ENCODE data around the gene IL13. TPM values are rescaled to one million over a fixed set of nuclear protein-coding genes. Genes with fewer than 3 reads are reported as not detected.
A peak's percentile ranks its signal among the peaks of the same experiment; 100 is the strongest.

The IL13 gene
- total RNA-seq, 1 experiment from 2014 or later = not detected

DNA sequence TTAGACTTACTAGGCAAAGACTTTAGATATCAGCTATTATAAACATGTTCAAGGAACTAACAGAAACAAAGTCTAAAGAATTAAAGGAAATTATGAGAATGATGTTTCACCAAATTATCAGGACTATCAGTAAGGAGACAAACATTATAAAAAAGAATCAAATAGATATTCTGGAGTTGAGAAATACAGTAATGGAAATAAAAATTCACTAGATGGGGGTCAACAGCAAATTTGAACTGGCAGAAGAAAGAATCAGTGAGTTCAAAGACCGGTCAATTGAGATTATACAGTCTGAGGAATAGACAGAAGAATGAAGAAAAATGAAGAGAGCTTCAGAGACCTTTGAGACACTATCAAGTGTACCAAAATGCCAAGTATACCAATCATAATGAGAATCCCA is 9.6 kb upstream of the IL13 start:
- Histone ChIP-seq H3K4me1 (peaks cover 17% of the 10 kb centered on the region), H3K4me3 (ENCODE audit: low read depth, low read length) (no peak overlapping the region), H3K36me3 (ENCODE audit: control insufficient read depth, insufficient read depth, low read length) (no peaks in the 10 kb centered on the region), H3K9me3 (peaks cover 7% of the 10 kb centered on the region), H3K27me3 (replicated peaks; ENCODE audit: control insufficient read depth, insufficient read depth, low read length) (no peaks in the 10 kb centered on the region)
- DNase-seq = no peak
- intact Hi-C loops (cut with micrococcal nuclease; ENCODE audit: unreplicated experiment) = no loop called here
- no peaks in the 10 kb centered on the region for H3K27me3 Mint-ChIP-seq (ENCODE audit: insufficient read depth, unreplicated experiment)
- no peak overlapping the region for H3K4me3 Mint-ChIP-seq (ENCODE audit: unreplicated experiment)
- ChIA-PET POLR2A (no interaction called here), CTCF (no interaction called here)
- H3K4me1 Mint-ChIP-seq (ENCODE audit: low read depth, unreplicated experiment) = peaks cover 12% of the 10 kb centered on the region
- H3K9me3 Mint-ChIP-seq (ENCODE audit: unreplicated experiment) = peaks cover 12% of the 10 kb centered on the region
- no TSS peak for BruUV-seq (replicated peaks)
- no peak overlapping the region for H3K27ac Mint-ChIP-seq (ENCODE audit: unreplicated experiment)
- TF ChIP-seq, protein P1, sequence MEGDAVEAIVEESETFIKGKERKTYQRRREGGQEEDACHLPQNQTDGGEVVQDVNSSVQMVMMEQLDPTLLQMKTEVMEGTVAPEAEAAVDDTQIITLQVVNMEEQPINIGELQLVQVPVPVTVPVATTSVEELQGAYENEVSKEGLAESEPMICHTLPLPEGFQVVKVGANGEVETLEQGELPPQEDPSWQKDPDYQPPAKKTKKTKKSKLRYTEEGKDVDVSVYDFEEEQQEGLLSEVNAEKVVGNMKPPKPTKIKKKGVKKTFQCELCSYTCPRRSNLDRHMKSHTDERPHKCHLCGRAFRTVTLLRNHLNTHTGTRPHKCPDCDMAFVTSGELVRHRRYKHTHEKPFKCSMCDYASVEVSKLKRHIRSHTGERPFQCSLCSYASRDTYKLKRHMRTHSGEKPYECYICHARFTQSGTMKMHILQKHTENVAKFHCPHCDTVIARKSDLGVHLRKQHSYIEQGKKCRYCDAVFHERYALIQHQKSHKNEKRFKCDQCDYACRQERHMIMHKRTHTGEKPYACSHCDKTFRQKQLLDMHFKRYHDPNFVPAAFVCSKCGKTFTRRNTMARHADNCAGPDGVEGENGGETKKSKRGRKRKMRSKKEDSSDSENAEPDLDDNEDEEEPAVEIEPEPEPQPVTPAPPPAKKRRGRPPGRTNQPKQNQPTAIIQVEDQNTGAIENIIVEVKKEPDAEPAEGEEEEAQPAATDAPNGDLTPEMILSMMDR (IDR thresholded peaks at IDR 0.05; ENCODE audit: insufficient read depth in 1 of 2, low read depth in 1 of 2, low read length in 1 of 2, severe bottlenecking in 1 of 2, unreplicated experiment in 1 of 2) = no peak
- H3K36me3 Mint-ChIP-seq (ENCODE audit: insufficient read depth, unreplicated experiment) = peaks cover 12% of the 10 kb centered on the region

DNA sequence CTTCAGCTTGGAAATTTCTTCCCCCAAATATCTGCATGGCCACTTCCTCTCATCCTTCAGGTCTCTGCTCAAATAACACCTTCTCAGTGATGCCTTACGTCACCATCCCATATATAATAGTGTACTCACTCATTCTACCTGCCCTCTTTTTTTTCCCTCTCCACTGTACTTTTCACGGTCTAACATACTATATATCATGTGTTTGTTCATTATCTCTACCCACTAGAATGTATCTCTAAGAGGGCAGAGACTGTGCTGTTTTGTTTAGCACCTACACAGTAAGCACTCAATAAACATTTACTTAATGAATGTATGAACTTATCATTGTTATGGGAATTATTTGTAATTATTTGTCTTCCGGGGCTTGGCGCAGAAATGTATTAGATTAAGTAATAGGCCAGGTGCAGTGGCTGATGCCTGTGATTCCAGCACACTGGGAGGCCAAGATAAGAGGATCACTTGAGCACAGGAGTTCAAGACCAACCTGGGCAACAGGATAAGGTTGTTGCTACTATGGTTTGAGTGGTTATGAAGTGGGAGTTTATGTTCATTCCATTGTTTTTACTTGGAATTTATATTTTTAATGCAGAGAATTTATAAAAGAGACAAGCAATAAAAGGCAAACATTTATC is 6.0 kb upstream of the IL13 start:
- Mint-ChIP-seq H3K36me3 (ENCODE audit: insufficient read depth, unreplicated experiment) (peaks cover 12% of the 10 kb centered on the region), H3K4me3 (ENCODE audit: unreplicated experiment) (no peak overlapping the region), H3K27ac (ENCODE audit: unreplicated experiment) (no peak overlapping the region), H3K4me1 (ENCODE audit: low read depth, unreplicated experiment) (peaks cover 1% of the 10 kb centered on the region), H3K9me3 (ENCODE audit: unreplicated experiment) (peaks cover 12% of the 10 kb centered on the region), H3K27me3 (ENCODE audit: insufficient read depth, unreplicated experiment) (no peaks in the 10 kb centered on the region)
- TF ChIP-seq, protein P1 (IDR thresholded peaks at IDR 0.05; ENCODE audit: insufficient read depth in 1 of 2, low read depth in 1 of 2, low read length in 1 of 2, severe bottlenecking in 1 of 2, unreplicated experiment in 1 of 2) = no peak
- POLR2A ChIA-PET = no interaction called here
- no peak overlapping the region for H3K4me3 ChIP-seq (ENCODE audit: low read depth, low read length)
- peaks cover 10% of the 10 kb centered on the region for H3K4me1 ChIP-seq
- BruUV-seq (replicated peaks) = no TSS peak
- no peaks in the 10 kb centered on the region for H3K27me3 ChIP-seq (replicated peaks; ENCODE audit: control insufficient read depth, insufficient read depth, low read length)
- CTCF ChIA-PET = no interaction called here
- intact Hi-C loops (cut with micrococcal nuclease; ENCODE audit: unreplicated experiment) = no loop called here
- peaks cover 7% of the 10 kb centered on the region for H3K9me3 ChIP-seq
- no peaks in the 10 kb centered on the region for H3K36me3 ChIP-seq (ENCODE audit: control insufficient read depth, insufficient read depth, low read length)
- DNase-seq = no peak

DNA sequence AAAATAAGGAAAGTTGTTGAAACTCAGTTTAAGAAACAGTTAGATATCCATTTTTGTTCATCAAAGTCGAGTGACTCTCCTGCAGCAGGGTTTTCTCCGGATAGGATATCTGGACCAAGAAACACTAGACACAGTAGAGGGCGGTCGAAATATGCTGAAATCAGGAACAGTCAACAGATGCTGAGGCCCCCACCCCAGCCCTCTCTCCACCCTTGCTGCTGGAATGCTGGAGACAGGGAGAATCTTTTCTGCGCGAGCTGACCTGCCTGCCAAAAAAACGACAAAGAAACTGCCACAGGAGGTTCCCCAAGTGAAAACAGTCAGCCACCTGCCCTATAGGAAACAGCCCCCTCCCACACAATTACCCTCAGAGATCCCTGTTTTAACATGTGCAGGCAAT is 4.3 kb upstream of the IL13 start:
- no peaks in the 10 kb centered on the region for H3K27me3 Mint-ChIP-seq (ENCODE audit: insufficient read depth, unreplicated experiment)
- H3K4me3 Mint-ChIP-seq (ENCODE audit: unreplicated experiment) = no peak overlapping the region
- Histone ChIP-seq H3K9me3 (no peaks in the 10 kb centered on the region), H3K4me1 (no peaks in the 10 kb centered on the region), H3K36me3 (ENCODE audit: control insufficient read depth, insufficient read depth, low read length) (no peaks in the 10 kb centered on the region), H3K4me3 (ENCODE audit: low read depth, low read length) (no peak overlapping the region), H3K27me3 (replicated peaks; ENCODE audit: control insufficient read depth, insufficient read depth, low read length) (no peaks in the 10 kb centered on the region)
- ChIA-PET CTCF (no interaction called here), POLR2A (interaction anchor here (0.6 kb wide), 1 partner anchor 167 kb away, joined by 3 read pairs; no protein-coding TSS in a partner anchor)
- DNase-seq = peak in 1 of 2 experiments; percentile 28
- no peak overlapping the region for H3K27ac Mint-ChIP-seq (ENCODE audit: unreplicated experiment)
- intact Hi-C loops (cut with micrococcal nuclease; ENCODE audit: unreplicated experiment) = no loop called here
- TF ChIP-seq, protein P1 (IDR thresholded peaks at IDR 0.05; ENCODE audit: insufficient read depth in 1 of 2, low read depth in 1 of 2, low read length in 1 of 2, severe bottlenecking in 1 of 2, unreplicated experiment in 1 of 2) = no peak
- H3K36me3 Mint-ChIP-seq (ENCODE audit: insufficient read depth, unreplicated experiment) = no peaks in the 10 kb centered on the region
- peaks cover 2% of the 10 kb centered on the region for H3K9me3 Mint-ChIP-seq (ENCODE audit: unreplicated experiment)
- BruUV-seq (replicated peaks) = no TSS peak
- H3K4me1 Mint-ChIP-seq (ENCODE audit: low read depth, unreplicated experiment) = no peaks in the 10 kb centered on the region

Data from Caco-2 (cell line).